ENCODE data around the gene BICD2.

BICD2 gene

DNA sequence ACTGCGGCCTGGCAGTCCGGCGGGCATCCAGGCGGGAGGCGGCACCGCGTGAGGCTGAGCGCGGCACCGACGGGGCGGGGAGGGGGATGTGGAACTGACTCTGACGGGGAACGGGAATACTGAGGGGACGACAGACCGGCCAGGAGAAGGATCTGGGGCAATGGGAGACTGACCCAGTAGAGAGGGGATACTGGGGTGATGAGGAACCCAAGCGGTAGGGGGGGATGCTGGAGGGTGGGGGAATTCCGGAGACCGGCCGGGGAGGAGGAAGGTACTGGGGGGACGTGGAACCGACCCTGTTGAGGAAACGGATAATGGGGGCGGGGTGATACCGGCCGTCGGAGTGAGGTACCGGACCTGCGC lies 95.1 kb downstream of the BICD2 start:
- no peak for DNase-seq (ENCODE audit: low read depth, low spot score)

DNA sequence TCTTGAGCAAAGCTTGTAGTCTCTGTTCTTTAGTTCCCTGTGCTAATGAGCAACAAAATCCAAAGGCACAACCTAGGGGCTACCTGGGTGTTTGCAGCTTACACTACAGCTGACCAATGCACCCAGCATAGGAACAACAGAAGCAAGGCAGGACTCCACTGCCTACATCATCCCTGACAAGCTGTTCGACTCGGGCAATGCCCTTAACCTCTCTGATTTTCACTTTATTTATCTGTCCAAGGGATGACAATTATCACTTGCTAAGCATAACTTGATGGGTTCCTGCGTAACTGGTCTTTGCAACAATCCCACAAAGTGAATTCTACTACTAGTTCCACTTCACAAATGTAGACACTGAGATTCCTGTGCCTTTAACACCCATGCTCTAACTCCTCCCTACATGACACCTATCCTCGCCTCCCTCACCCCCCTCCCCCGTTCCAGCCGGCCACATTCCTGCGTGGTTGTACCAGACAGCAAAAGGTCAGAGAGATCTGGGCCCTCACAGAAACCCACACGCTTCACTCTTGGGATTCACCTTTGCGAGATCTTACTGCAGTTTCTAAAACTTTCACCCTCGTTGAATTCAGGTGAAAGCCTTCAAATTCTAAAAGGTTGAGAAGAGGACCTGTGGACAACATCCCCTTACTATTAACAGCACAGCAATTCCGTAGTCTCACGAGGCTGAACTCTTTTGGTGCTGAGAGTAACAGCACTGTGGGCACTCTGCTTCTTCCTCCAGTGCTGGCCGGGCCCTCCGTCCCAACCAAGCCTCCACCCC lies 95.7 kb downstream of the BICD2 start:
- peak; percentile 77 for DNase-seq (ENCODE audit: low read depth, low spot score)

- no peak for DNase-seq (ENCODE audit: low read depth, low spot score)
These were observed 97.6 kb downstream of the BICD2 start for GRCh38 chr9:92666912-92667532.

- DNase-seq (ENCODE audit: low read depth, low spot score): no peak
These were observed 98.4 kb downstream of the BICD2 start for GRCh38 chr9:92666236-92666635.

DNA sequence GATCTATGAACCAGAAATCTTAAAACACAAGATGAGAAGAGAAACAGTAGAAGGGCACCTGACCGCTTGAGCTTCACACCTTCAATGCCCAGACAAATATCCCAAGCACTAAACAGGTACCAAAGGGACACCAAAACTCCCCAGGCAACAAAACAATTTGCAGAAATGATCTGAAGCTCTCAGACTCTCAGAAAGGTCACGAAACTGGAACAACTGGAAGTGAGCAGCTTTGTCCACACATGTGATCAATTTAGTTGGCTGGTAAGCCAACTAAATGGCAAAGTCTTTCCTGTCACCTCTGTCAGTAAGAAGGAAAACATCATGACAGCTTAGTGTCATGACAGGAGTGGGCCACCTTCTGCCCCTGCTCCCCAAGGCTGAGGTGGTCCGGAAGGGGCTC lies 98.8 kb downstream of the BICD2 start:
- DNase-seq (ENCODE audit: low read depth, low spot score): no peak

DNA sequence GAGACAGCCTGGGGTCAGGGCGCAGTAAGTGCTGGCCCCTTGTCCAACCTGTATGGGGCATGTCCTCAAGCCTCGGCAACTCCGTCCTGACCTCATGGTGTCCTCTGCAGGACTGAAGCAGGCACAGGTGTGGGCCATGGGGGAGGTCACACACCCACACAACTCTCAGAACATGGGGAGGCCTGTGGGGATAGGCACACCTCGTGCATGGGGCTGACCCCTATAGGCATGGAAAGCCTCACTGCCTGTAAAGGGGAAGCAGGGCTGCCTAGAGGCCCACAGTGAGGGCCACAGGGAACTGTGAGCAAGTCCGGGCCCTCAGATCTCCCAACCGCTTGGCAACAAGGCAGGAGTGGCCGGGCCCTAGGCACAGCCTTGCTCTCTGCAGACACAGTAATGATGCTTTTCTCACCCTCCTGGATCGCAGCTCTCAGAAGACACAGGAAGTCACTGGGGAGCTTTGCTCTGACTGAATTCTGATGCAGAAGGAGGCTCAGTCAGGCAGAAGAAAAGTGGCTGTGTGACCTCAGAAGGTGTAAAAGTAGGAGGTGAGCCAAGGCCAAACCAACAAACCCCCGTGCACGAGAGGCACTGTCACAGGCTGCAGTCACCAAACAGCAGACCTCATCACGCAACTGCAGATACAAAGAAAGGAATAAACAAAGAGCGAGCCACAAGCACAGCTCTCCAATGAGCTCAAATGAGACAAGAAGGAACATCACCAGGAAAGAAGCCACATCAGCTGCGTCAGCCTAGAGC lies 100.1 kb downstream of the BICD2 start:
- DNase-seq (ENCODE audit: low read depth, low spot score): peak; percentile 59

- no peak for DNase-seq (ENCODE audit: low read depth, low spot score)
These were observed 100.7 kb downstream of the BICD2 start for GRCh38 chr9:92663951-92664350.

- no peak for DNase-seq (ENCODE audit: low read depth, low spot score)
These were observed 101.5 kb downstream of the BICD2 start for GRCh38 chr9:92663126-92663525.

DNA sequence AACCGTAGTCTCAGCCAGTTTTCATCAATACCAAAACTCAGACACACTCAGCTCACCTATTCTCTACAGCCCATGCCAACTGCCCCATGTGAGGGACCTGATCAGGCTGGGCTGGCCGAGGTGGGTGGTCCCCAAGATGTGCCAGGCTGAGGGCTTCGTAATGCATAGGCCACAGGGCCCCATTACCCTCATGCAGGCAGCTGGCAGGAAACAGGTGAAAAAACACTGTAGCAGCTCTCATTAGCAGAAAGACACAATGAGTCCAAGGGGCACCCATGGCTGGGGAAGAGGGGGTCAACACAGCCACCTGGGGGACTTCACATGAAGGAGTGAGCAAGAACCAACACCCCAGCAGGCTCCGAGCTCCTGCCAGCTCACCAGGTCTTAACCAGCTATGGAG lies 102.9 kb downstream of the BICD2 start:
- DNase-seq (ENCODE audit: low read depth, low spot score): no peak
